Spinal cord (tissue), 10 donors: Measurements from ENCODE around the gene EFCAB11. TPM values are rescaled to one million over a fixed set of nuclear protein-coding genes. Genes with fewer than 3 reads are reported as not detected.

Source experiments
- DNase-seq, 6 donors: peaks; one replicate each; pipeline versions ENCODE4 v3.0.0 to v3.0.0-alpha.2; 2013 to 2015; ENCODE audit warnings: low spot score in 6 of 6, low read depth in 4 of 6
- H3K27ac ChIP-seq: one replicate; pipeline ENCODE4 v1.5.1; 2013; ENCODE audit warnings: low read depth, low read length, control low read depth
- H3K27me3 ChIP-seq: one replicate; pipeline ENCODE4 v1.6.1; 2013; ENCODE audit warnings: low read length; ENCODE audit not compliant: control insufficient read depth, insufficient read depth
- H3K36me3 ChIP-seq: one replicate; pipeline ENCODE4 v1.6.1; 2013; ENCODE audit warnings: low read length; ENCODE audit not compliant: control insufficient read depth, insufficient read depth
- H3K4me1 ChIP-seq: one replicate; pipeline ENCODE4 v1.6.1; 2013; ENCODE audit warnings: low read length; ENCODE audit not compliant: control insufficient read depth, insufficient read depth
- H3K4me3 ChIP-seq: one replicate; pipeline ENCODE4 v1.5.1; 2013; ENCODE audit warnings: low read depth, low read length, control low read depth
- H3K9me3 ChIP-seq: one replicate; pipeline ENCODE4 v1.6.1; 2013; ENCODE audit warnings: low read length; ENCODE audit not compliant: control insufficient read depth, insufficient read depth
- WGBS: methylation state at CpG from one replicate; pipeline ENCODE4 v1.1.5; 2013; ENCODE audit warnings: missing lambda C conversion rate; ENCODE audit not compliant: insufficient coverage; 5-methylcytosine and 5-hydroxymethylcytosine counted together
- long read RNA-seq, 4 donors: transcript quantifications; one replicate each; lab custom pipeline, GENCODE V29; 2026
- polyA plus RNA-seq, 2 donors: library from polyadenylated mRNA; unstranded; fragments of 120-200 nt; gene quantifications; one replicate each; pipeline ENCODE4 v1.2.1, GENCODE V29; 2013; ENCODE audit not compliant: insufficient read length in 2 of 2
- total RNA-seq, 2 donors: library from RNA; depleted of rRNA in 1 of 2; stranded (reverse); fragments of 120-200 nt in 1 of 2; fragments of >200 nt in 1 of 2; gene quantifications; one replicate each; pipeline versions ENCODE4 v1.2.3 to v1.2.4, GENCODE V29; 2013 to 2014
- donor health status: healthy.

The EFCAB11 gene, protein sequence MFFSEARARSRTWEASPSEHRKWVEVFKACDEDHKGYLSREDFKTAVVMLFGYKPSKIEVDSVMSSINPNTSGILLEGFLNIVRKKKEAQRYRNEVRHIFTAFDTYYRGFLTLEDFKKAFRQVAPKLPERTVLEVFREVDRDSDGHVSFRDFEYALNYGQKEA
- total RNA-seq (10 to 100 TPM in 1 of 2 donors, 1 to 10 TPM in 1; 7.5 to 16.4 TPM), polyA plus RNA-seq (10 to 100 TPM; 11.2 to 15.5 TPM)
- long read RNA-seq, donor 1, transcript EFCAB11-201 (6 exons, 3,095 nt) = major isoform, 8 of 10 reads
- long read RNA-seq, donor 1, partial matches to known transcripts = 0 of 10 reads
- long read RNA-seq, donor 1, other reads (novel, unspliced or antisense) = 0 of 10 reads
- long read RNA-seq, donor 2, partial matches to known transcripts = 6 of 9 reads
- long read RNA-seq, donor 2, other reads (novel, unspliced or antisense) = 0 of 9 reads
- long read RNA-seq, donor 3, partial matches to known transcripts = 0 of 5 reads
- long read RNA-seq, donor 3, other reads (novel, unspliced or antisense) = 0 of 5 reads
- long read RNA-seq, donor 4, transcript EFCAB11-201 (6 exons, 3,095 nt) = major isoform, 5 of 6 reads
- long read RNA-seq, donor 4, partial matches to known transcripts = 0 of 6 reads
- long read RNA-seq, donor 4, other reads (novel, unspliced or antisense) = 0 of 6 reads

- Histone ChIP-seq H3K9me3 (no peaks in the 10 kb centered on the region), H3K27me3 (no peaks in the 10 kb centered on the region), H3K36me3 (peaks cover 10% of the 10 kb centered on the region), H3K4me1 (peaks cover 24% of the 10 kb centered on the region), H3K4me3 (peak within 1 kb of the TSS; percentile 82), H3K27ac (peak within 1 kb of the TSS; percentile 93)
- DNase-seq = peak; percentile 98 to 100 (median 98)
- WGBS = 0% methylated on average over 37 of the region's 44 CpGs
Observed at GRCh38 chr14:89954070-89955021, at the start of gene EFCAB11. EFCAB11 (minus strand) TSS chr14:89954730; CDS start chr14:89954660, 70 bp downstream.

DNA sequence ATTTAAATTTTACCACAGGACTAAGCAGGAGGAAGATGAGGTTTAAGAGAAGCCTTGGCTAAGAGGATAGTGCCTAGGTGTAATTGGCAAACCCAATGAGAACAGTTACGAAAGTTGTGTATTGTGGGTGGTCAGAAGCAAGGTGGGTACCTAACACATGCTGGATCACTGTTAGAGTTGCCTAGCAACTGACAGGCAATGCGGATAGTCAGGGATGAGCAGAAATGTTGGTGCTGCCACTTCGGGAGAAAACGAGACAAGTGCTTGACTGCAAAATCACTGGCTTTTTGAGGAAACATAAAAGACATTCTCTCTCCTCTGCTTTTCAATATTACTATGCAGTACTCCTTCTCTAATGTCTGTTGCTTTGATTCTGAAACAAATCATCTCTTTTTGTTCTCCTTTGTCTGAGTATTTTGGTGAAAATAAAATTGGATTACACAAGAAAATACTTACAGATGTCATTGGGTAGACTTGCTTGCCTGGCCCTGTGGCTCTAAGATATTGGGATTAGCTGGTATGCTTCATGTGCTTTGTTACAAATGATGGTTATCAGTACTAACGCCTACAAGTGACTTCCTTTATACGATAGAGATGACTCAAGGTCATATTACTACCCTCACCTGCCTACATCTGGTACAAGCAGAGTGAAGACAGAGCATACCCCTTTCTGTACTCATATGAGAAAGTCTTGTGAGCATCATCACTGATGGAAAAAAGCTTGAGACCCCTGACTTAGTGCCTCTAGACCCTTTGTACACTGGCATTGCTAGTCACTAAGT is 49.2 kb upstream of the EFCAB11 start:
- peak in 3 of 6 donors; percentile 11 to 64 (median 25) for DNase-seq
- Histone ChIP-seq H3K36me3 (peaks cover 13% of the 10 kb centered on the region), H3K27me3 (no peaks in the 10 kb centered on the region), H3K4me3 (no peak overlapping the region), H3K27ac (no peak overlapping the region), H3K4me1 (no peaks in the 10 kb centered on the region), H3K9me3 (no peaks in the 10 kb centered on the region)
- WGBS = 53% methylated on average over 4 of the region's 6 CpGs

DNA sequence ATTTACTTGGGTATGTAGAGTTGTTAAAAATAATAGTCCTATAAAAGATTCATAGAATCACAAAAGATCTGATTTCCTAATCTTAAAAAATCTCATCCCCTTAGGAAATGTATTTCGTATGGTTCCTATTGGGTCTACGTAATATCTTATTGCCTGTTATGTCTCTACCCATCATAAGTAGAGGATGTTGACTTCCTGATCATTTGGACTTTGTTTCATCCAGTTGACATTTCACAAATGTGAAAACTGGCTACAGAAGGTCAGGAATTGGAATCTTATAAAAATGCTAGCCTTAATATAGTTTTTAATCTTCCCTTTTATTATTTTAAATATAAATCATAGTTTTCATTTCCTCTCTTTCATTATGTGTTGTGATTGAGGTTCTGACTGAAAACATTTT is 46.4 kb upstream of the EFCAB11 start:
- no peak overlapping the region for H3K27ac ChIP-seq
- WGBS = no CpG with 5 or more reads among the region's 2 CpGs
- no peak for DNase-seq
- peaks cover 7% of the 10 kb centered on the region for H3K36me3 ChIP-seq
- no peaks in the 10 kb centered on the region for H3K4me1 ChIP-seq
- no peaks in the 10 kb centered on the region for H3K27me3 ChIP-seq
- no peaks in the 10 kb centered on the region for H3K9me3 ChIP-seq
- H3K4me3 ChIP-seq = no peak overlapping the region

- 100% methylated on average over 1 of the region's 1 CpG for WGBS
- Histone ChIP-seq H3K4me3 (no peak overlapping the region), H3K27me3 (no peaks in the 10 kb centered on the region), H3K36me3 (peaks cover 3% of the 10 kb centered on the region), H3K9me3 (no peaks in the 10 kb centered on the region), H3K4me1 (no peaks in the 10 kb centered on the region), H3K27ac (no peak overlapping the region)
- no peak for DNase-seq
Observed at GRCh38 chr14:89996963-89997362, 42.4 kb upstream of the EFCAB11 start.

- 82% methylated on average over 3 of the region's 3 CpGs for WGBS
- H3K27ac ChIP-seq = no peak overlapping the region
- H3K4me1 ChIP-seq = no peaks in the 10 kb centered on the region
- H3K9me3 ChIP-seq = no peaks in the 10 kb centered on the region
- H3K36me3 ChIP-seq = no peaks in the 10 kb centered on the region
- H3K4me3 ChIP-seq = no peak overlapping the region
- no peak for DNase-seq
- no peaks in the 10 kb centered on the region for H3K27me3 ChIP-seq
Observed at GRCh38 chr14:89992273-89992672, 37.7 kb upstream of the EFCAB11 start.

- DNase-seq = no peak
- no peaks in the 10 kb centered on the region for H3K27me3 ChIP-seq
- H3K36me3 ChIP-seq = peaks cover under 1% of the 10 kb centered on the region
- WGBS = no CpG with 5 or more reads among the region's 2 CpGs
- no peak overlapping the region for H3K27ac ChIP-seq
- H3K4me3 ChIP-seq = no peak overlapping the region
- H3K9me3 ChIP-seq = no peaks in the 10 kb centered on the region
- no peaks in the 10 kb centered on the region for H3K4me1 ChIP-seq
Observed at GRCh38 chr14:89990623-89991275, 36.2 kb upstream of the EFCAB11 start.

- Histone ChIP-seq H3K4me3 (no peak overlapping the region), H3K27ac (no peak overlapping the region), H3K27me3 (no peaks in the 10 kb centered on the region), H3K36me3 (peaks cover 2% of the 10 kb centered on the region), H3K9me3 (no peaks in the 10 kb centered on the region), H3K4me1 (no peaks in the 10 kb centered on the region)
- 100% methylated on average over 1 of the region's 5 CpGs for WGBS
- no peak for DNase-seq
Observed at GRCh38 chr14:89990218-89990617, 35.7 kb upstream of the EFCAB11 start.

DNA sequence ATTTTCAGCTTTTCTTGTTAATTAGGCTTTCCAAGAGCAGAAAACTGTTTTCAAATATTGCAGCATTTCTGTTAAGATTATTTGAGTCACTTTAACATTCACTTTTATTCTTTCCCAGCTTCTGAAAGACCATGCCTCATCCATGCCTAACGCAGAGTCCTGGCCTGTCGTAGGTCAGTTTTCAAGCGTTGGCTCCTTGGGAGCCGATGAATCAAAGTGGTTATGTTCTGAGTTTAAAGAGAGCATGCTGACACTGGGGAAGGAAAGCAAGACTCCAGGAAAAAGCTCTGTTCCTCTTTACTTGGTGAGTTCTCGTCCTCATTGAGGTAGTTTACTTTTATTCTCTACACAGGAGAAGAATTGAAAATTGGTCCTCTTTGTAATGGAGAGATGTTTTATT is 34.3 kb upstream of the EFCAB11 start:
- 100% methylated on average over 1 of the region's 5 CpGs for WGBS
- Histone ChIP-seq H3K36me3 (peaks cover 2% of the 10 kb centered on the region), H3K27ac (no peak overlapping the region), H3K27me3 (no peaks in the 10 kb centered on the region), H3K4me1 (no peaks in the 10 kb centered on the region), H3K9me3 (no peaks in the 10 kb centered on the region), H3K4me3 (no peak overlapping the region)
- no peak for DNase-seq
